Left forelimb (tissue), 1 donor: ENCODE results near the gene NRL.
"Not testable (repeated sequence)": the region's sequence is repeated elsewhere in the genome, so short reads cannot be mapped to it uniquely, and the experiment has no call there.

ENCODE experiments used
- DNase-seq: peaks from one replicate; pipeline ENCODE4 v3.0.0-alpha.2; 2018; ENCODE audit warnings: low spot score

NRL gene

DNA sequence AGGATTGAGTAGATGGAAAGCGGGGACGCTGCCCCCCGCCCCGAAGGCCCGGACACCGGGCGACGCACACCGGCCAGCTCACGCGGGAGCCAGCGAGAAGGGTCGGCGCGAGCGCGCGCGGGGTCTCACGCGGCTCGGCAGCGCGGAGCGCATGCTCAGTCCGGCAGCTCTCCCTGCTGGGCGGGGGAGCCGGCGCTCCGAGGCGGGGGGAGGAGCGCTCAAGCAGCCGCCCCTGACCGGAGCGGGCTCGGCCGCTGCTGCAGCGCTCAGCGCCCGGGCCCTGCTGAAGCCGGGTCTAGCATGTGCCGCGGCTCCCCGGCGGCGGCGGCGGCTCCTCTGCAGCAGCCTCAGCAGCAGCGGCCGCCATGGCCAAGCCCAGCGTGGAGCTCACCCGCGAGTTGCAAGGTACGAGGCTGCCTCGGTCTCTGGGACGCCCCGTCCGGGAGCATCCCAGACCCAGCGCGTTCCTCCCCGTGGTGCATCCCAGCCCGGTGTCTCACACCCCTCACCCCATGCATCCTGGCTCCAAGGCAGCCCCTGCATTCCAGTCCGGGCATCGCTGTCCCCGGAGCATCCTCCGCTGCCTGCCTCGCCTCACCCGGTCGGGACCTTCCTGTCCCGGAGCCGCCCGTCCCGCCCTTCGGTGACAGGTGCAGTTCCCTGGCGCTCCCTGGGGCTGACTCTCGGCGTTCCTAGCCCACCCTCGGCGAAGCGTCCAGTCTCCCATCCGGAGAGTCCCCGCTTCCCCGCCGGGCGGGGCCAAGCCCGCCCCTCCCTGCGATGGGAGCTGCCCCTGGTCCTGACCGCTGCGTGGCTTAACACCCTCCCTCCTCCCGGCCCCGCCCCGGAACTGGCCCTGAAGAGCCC is 62.7 kb downstream of the NRL start, which contains the start of gene CARMIL3:
TSS of gene CARMIL3 (plus strand) at position 221 of the 867 bp plus-strand sequence. CDS start at position 366, 145 bp downstream.
- DNase-seq, result peak; percentile 73

DNA sequence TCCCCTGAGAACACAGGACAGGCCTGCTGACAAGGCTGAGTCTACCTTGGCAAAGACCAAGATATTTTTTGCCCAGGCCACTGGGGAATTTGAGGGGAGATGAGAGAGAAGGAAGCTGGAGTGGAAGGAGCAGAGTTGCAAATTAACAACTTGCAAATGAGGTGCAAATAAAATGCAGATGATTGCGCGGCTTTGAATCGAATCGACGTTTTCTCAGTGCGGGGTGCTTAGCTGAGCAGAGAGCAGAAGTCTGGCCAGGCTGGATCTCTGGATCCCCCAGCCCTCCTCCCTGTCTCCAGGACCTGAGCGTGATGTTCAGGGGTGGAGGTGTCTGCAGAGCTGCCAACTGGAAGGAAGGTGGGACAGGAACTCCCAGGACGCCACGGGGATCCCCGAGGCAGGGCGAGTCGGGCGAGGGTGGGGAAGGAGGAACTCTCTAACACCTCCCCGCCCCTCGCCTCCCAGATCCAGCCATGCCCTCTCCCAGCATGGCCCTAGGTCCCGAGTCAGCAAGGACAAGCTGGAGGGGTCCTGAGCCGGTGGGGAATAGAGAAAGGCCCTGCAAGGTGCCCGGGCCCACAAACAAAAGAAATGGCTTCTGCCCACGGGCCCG is 63.5 kb downstream of the NRL start:
- DNase-seq, result no peak

DNA sequence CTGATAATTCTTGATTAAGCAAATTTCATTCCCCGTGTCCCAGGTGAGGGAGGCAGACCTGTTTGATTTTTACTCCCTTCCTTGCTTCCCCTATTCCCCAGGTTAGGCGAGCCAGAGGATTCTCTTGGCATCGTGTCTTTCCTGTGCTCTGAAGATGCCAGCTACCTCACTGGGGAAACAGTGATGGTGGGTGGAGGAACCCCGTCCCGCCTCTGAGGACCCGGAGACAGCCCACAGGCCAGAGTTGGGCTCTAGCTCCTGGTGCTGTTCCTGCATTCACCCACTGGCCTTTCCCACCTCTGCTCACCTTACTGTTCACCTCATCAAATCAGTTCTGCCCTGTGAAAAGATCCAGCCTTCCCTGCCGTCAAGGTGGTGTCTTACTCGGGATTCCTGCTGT is 64.0 kb downstream of the NRL start:
- DNase-seq, result peak; percentile 28

DNA sequence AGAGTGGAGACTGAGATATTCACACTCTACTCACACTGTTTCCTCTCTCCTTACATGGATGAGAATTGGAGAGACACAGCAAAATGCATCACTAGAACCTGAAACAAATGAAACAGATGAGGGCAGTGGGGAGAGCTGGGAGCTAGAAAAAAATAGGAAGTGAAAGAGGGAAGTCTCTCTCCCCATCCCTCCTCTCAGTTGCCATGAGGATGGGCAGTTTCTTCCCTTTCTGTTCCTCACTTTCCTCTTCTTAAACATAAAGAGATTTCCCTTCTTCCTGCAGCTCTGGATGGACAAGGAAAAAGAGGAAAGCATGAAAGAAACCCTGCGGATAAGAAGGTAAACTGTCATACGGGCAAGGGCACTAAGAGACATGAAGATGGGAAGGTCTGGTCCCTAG is 65.7 kb downstream of the NRL start:
- not testable (repeated sequence) for DNase-seq

DNA sequence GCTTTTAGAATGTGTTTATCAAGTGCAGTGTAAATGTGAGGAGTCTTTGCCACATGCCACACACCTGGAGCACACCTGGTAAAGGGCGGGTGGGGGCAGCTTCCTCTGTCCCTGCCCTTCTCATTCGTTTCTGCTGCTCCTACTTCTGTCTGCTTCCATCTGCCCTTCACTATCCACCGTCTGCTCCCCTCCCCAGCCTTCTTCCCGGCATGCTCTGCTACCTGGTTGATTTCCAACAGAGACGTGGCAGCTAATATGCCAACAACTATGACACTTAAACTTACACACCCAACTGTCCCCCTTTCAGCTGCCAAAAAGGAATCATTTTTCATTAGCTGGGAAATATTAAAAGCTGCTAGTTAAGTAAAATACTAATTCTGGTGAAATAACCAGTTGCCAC is 72.0 kb downstream of the NRL start:
- DNase-seq, result no peak

DNA sequence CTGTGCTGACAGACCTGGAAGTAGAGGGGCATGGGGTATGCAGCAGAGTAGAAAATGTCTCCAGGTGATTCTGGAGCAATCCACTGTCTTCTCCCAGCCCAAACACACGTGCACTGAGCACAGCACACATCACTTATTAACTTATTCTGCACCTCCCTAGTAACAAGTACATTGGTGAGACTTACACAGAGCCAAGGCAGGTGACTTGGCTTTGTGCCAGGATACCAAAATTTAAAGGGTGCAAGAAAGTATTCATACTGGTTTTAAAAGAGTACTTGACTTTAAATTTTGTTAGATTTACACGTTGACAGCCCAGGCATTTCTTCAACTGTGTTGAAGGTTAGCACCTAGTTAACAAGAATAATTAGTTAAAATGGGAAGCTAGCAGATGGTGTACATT is 74.1 kb downstream of the NRL start:
- DNase-seq, result no peak

DNA sequence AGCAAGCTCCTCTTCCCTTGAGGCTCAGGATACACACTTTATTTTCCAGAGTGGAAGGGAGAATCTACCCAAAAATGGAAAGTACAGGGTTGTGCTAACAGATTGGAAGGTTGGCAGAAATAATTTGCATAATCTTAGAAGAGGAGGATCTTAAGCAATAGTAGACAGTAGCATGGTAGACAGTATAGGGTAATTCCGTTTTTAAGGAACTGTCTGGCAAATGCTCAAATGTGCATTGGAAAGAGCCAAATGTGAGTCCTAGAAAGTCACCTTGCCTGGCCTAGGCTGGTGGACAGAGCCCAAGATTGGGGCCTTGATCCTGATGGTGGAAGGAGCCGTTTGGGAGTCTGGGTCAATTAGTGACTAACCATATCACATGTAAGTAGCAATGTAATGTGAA is 76.1 kb downstream of the NRL start:
- DNase-seq, result no peak

DNA sequence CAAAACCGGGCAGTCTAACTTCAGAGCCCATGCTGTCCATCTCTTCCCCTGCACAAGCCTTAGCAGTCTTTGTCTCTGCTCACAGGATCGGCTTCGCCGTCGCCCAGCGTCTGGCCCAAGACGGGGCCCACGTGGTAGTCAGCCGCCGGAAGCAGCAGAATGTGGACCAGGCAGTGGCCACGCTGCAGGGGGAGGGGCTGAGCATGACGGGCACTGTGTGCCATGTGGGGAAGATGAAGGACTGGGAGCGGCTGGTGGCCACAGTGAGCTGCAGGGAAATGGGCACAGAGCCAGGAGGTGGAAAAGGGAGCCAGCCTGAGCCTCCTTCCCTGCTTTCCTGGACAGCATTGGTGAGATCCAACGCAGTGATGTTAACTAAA is 77.1 kb downstream of the NRL start:
- no peak for DNase-seq

DNA sequence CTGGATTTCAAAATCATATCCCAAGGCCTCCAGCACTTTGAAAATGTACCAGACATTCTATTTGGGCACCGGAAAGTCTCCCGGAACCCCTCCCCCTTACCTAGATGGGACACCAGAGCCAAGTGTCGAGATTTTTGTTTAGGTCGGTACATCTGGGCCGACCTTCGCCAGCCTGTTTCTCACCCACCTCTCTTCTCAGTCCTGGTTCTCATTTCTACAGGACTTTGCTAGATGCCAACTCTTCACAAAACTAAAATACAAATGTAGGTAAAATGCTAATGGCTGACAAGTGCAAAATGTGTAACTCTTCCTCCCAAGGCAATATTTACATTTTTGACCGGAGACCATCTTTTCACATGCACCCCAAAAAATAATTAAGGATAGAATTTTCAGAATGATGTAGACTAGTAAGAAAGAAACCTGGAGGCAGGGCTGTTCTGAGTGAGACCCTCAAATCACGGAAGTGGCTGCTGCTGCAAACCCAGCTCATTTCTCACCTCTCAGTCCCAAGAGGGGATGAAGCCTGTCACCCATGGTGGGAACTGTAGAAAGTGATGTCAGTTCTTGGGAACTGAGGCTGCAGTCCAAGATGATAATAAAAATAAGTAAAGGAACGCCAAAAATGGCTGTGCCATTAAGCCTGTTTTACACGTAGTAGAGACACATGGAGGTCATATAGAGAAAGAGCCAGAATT is 77.6 kb downstream of the NRL start:
- DNase-seq, result not testable (repeated sequence)

DNA sequence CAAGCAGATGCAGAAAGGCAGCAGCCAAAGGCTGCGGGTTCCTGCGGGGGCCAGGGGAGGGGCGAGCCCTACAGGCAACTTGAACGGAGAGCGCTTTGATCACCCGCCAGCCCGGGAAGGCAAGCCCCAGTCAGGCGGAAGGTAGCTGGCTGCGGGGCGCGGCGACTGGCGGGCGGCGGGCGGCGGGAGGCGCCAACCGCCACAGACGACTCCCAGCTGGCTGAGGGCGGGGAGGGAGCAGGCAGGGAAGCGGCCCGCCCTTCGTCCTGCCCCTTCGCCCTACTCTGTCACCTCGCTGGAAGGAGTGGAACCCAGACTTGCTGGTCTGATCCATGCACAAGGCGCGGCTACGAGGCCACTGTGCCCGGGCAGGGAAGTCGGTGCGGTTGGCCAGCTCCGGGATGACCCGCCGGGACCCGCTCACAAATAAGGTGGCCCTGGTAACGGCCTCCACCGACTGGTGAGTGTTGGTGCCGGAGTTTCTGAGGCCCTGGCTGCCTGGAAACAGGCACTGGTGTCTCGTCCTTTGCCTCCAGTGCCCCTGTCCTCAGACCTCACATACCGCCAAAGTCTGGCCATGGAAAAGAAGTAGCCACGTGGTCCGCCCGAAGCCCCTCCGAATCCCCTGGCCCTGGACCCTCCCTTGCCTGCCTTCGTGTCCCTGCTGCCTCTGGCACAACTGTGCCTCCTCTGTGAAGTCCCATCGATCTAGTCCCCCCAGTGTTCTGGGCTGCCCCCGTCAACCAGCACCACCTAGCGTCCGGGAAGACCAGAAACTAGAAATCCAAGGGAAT is 78.4 kb downstream of the NRL start:
- peak; percentile 87 for DNase-seq

DNA sequence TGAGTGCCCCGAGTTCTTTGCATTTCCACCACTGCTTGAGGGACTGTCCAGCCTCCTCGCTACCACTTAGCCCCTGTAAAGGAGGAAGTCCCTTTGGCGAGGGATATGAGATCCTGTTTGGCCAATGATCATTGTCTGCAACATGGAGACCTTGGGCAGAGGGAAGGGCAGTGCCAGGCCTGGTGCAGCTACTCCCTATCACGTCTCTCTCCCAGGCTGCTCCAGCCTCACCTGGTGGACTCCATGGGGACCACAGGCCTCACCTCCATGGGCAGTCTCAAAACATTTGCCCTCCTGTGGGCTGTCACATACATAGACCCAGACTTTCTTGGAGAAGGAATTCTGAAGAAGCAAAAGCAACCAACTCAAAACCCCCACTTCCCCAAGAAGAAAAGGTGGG is 79.0 kb downstream of the NRL start:
- not testable (repeated sequence) for DNase-seq

DNA sequence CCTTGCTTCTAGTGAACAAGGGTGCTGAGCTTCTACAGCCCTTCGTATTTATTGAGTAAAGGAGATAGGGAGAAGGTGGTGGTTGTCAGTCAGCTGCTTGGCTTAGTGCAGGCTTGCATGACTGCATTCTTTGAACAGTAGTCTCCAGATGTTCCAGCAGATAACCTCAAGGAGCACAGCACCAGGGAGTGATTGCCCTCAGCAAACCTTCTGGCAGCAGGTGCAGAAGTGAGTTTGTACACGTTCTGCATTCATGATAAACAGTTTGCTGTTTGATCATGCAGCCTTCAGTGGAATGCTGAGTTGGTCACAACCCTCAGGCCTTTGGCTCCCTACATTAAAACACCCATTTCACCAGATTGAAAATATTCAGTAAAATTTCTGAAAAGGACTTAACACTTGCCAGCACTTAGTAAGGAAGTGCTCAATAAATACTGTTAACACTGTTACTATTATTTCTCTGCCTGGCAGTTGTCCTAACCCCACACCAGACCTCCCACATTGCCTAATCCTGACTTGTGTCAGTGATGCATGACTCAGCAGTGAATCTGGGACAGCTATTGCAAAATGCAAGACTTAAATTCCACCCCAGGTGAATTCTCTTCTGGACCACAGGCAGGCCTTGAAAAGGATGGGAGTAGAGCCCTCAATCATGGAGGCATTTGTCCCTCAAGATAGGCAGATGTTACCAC is 81.9 kb downstream of the NRL start:
- no peak for DNase-seq

DNA sequence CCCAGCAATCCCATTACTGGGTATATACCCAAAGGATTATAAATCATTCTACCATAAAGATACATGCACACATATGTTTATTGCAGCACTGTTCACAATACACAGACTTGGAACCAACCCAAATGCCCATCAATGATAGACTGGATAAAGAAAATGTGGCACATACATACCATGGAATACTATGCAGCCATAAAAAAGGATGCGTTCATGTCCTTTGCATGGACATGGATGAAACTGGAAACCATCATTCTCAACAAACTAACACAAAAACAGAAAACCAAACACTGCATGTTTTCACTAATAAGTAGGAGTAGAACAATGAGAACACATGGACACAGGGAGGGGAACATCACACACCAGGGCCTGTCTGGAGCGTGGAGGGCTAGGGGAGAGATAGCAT is 83.4 kb downstream of the NRL start:
- DNase-seq, result not testable (repeated sequence)

DNA sequence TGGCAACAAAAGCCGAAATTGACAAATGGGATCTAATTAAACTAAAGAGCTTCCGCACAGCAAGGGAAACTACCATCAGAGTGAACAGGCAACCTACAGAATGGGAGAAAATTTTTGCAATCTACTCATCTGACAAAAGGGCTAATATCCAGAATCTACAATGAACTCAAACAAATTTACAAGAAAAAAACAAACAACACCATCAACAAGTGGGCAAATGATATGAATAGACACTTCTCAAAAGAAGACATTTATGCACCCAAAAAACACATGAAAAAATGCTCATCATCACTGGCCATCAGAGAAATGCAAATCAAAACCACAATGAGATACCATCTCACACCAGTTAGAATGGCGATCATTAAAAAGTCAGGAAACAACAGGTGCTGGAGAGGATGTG is 85.1 kb downstream of the NRL start:
- not testable (repeated sequence) for DNase-seq
